ENCODE data around the gene SNX5.

Gene SNX5

GRCh38 chr20:17992847-17993513 lies 24.4 kb upstream of the SNX5 start:
- DNase-seq (ENCODE audit: low read depth, low spot score) = no peak

DNA sequence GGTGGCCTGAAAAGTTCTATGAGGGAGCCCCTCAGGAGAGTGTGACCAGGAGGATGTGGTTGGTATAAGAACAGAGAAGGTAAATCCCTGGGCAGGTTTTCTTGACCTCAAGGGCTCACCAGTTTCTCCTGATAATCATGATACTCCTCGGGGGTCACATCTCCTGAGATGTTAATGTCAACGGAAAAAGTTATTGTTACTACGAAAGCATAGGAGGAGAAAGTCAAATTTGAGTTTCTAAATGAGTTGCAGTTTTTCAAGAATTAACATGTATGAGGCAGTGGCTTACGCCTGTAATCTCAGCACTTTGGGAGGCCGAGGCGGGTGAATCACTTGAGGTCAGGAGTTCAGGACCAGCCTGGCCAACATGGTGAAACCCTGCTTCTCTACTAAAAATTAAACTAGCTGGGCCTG lies 23.6 kb upstream of the SNX5 start:
- DNase-seq (ENCODE audit: low read depth, low spot score) = no peak

- no peak for DNase-seq (ENCODE audit: low read depth, low spot score)
These were observed 21.8 kb upstream of the SNX5 start for GRCh38 chr20:17990278-17990972.

- no peak for DNase-seq (ENCODE audit: low read depth, low spot score)
These were observed 19.4 kb upstream of the SNX5 start for GRCh38 chr20:17987988-17988387.

GRCh38 chr20:17985388-17986018 lies 16.9 kb upstream of the SNX5 start:
- DNase-seq (ENCODE audit: low read depth, low spot score) = no peak

DNA sequence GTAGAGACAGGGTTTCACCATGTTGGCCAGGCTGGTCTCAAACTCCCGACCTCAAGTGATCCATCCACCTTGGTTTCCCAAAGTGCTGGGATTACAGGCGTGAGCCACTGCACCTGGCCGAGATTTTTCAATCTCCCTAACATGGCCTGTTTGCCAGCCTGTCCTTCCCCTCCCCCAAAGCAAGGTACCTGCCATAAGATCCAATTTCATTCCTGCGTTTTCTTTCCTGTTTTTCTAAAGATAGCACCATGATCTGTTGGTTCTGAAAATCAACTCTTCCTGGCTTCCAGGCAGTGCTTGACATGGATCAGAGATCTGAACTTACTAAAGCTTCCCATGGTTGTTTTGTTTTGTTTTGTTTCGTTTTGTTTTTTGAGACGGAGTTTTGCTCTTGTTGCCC lies 7.7 kb upstream of the SNX5 start:
- DNase-seq (ENCODE audit: low read depth, low spot score) = no peak

GRCh38 chr20:17972121-17972520 lies 3.5 kb upstream of the SNX5 start:
- no peak for DNase-seq (ENCODE audit: low read depth, low spot score)

- DNase-seq (ENCODE audit: low read depth, low spot score) = no peak
These were observed 2.9 kb upstream of the SNX5 start for GRCh38 chr20:17971300-17972013.

GRCh38 chr20:17969884-17970409 lies 1.4 kb upstream of the SNX5 start:
- DNase-seq (ENCODE audit: low read depth, low spot score) = no peak

GRCh38 chr20:17969278-17969883 lies 787 bp upstream of the SNX5 start:
- no peak for DNase-seq (ENCODE audit: low read depth, low spot score)

DNA sequence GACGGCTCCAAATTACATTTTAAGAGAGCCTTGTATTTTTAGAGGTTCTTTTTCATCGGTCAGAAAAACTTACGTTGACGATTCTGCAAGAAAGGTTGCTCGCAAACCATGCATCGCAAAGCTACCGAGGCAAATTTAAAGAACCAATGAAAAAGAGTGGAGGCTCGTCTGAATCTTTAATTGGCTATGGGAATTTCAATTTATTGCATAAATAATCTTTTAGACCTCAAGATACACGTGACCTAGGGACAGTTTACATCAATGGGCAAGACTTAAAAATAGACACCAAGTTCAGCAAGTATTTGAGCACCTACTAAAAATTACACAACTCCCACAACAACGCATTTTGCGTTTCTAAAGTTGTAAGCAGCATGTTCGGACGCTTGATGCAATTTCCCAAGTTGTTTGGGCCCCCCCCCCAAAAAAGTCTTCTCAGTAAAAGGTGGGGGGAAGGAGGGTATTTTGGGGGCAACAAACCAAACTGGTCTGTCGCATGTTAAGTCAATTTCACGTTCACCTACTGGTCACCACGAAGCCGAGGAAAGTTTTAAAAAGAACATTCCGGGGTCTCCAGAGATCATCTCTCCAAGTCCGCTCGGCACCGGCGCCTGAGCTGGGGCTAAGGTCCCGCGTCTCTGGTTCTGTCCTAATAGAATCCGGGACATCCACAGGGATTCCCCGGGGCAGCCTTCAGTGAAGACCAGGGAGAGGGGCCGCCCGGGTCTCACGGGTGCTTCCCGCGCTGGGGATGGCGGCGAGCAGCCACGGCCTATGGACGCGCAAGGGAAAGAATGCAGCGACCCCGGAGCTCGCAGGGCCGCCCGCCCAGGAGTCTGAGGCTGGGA lies 851 bp downstream of the SNX5 start:
- no peak for DNase-seq (ENCODE audit: low read depth, low spot score)

DNA sequence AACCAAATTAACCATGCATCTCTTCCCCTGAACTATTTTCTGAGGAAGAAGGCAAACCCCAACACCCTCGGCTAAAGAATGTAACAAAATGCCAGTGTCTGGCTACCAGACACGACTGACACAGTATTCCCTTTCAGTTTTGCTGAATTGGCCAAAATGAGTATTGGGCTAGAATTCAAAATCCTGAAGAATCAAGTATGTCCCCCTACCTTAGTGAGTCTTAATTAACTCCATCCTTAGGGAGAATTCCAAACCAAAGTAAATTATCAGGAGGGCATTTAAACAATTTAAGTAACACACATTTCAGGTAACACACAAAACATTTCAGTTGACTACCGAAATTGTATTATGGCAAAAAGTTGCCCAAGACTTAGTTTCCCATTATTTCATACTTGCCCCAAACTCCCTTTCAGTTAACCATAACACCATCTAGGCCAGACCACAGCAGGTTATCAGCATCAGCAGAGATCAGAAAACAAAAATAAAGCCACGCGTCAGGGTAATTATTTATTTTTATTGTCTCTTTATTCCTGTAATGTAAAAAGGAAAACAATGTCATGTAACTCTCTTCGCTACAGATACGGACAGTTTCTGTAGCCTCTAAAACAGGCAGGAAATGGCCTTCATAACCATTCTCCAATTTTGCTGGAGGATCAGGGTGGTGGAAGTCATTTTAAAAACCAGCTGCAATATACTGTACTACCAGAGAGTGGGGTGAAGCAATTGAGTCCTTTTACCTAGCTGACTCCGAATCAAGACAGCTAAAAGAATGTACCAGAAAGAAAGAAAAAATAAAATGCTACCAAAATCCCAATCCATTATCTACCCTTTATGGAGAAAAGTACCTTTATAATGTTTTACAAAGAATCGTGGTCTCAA lies 1.9 kb downstream of the SNX5 start:
- DNase-seq (ENCODE audit: low read depth, low spot score) = no peak

- no peak for DNase-seq (ENCODE audit: low read depth, low spot score)
These were observed 3.4 kb downstream of the SNX5 start for GRCh38 chr20:17965042-17965697.

GRCh38 chr20:17964632-17965031 lies 4.0 kb downstream of the SNX5 start:
- no peak for DNase-seq (ENCODE audit: low read depth, low spot score)

DNA sequence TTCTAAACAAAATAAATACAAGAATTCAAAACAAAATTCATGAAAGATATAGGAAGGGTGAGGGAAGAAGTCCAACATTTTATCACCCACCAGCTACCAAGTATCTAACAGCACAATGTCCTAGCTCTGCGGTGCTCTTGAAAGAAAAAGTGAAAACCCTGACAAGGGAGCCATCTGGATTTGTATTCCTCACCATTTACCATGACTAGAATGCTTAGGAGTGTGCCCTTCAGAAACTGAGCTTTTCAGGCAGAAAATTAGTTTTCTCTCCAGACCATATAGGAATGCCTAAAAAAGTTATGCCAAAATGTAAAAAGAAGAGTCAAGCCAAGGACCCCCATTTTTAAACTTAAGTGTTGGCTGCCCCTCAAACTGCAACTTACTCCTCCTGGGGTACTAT lies 4.5 kb downstream of the SNX5 start:
- no peak for DNase-seq (ENCODE audit: low read depth, low spot score)

DNA sequence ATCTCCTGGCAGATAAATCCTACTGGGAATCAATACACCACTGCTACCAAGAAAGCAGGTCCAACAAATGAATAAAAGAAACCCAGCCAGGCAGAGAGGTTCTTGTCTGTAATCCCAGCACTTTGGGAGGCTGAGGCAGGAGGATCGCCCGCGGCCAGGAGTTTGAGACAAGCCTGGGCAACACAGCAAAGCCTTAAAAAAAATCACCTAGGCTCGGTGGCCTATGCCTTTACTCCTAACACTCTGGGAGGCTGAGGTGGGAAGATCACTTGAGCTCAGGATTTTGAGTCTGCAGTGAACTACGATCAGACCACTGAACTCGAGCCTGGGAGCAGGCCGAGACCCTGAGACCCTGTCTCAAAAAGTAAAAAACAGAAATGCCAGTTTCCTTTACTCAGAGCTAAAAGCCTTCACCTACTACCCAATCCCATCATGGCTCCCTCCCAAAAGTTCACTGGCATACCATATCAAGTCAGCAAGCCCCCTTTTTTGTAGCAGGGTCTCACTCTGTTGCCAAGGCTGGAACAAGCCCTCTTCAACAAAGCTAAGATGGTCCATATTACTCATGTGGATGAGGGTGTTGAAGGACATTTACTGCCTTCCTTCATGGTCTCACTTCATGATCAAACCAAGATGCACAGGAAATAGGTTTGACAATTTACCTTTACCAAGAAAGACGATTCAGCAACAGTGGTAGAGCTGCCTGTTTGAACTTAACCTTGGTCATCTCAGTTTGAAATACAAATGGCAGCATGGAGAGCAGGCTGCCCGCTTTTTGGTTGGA lies 5.3 kb downstream of the SNX5 start:
- DNase-seq (ENCODE audit: low read depth, low spot score) = no peak

GRCh38 chr20:17961587-17961940 lies 7.0 kb downstream of the SNX5 start:
- no peak for DNase-seq (ENCODE audit: low read depth, low spot score)

DNA sequence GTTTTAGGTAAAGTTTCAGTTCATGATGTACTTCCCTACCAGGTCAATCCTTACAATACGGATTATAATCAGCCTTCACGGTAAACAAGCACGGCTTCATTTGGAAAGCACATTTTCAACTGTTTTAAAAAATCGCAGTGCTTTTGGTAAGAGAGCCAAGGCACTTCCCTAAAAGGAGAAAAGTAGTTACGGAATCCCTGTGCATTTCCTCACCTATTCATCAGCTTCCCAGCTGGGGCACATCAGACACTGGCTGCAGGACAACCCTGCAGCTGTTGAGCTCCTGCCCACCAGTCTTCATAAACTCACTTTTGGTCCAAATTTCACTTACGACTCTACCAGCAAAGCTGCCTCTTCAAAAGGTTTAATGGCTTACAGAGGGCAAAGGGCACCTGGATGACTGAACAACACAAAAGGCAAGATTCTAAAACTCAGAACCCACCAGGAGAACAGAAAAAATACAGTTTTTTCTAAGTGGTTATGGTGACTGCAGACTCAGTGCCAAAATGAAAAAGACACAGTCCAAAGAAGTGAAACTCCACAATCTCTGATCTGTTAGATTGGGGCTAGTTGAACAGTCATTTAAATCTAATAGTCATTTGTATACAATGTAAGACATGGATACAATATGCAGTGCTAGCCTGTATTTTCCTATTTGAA lies 7.5 kb downstream of the SNX5 start:
- DNase-seq (ENCODE audit: low read depth, low spot score) = no peak
